Skin epidermis (tissue), 12 donors: ENCODE measurements around the gene RAB6B.

Experiments
- H3K27ac ChIP-seq, 21 experiments: fragments of 200-600 bp; sonication (generic) in 11 of 21; one replicate each; pipeline ENCODE4 v1.5.0; 2020; ENCODE audit warnings: mild to moderate bottlenecking in 3 of 21, inconsistent platforms in 2 of 21, moderate library complexity in 2 of 21
- H3K4me3 ChIP-seq, 7 experiments: fragments of 200-600 bp; sonication (generic) in 2 of 7; one replicate each; pipeline ENCODE4 v1.5.0; 2020; ENCODE audit warnings: inconsistent platforms in 2 of 7, mild to moderate bottlenecking in 2 of 7, moderate library complexity in 1 of 7

RAB6B gene

GRCh38 chr3:133932009-133932408 lies 36.3 kb upstream of the RAB6B start:
- H3K4me3 ChIP-seq, result no peak overlapping the region

GRCh38 chr3:133931084-133931483 lies 35.4 kb upstream of the RAB6B start:
- Histone ChIP-seq H3K4me3 (no peak overlapping the region), H3K27ac (no peak overlapping the region)

More at GRCh38 chr3:133932009-133932408, 36.3 kb upstream of the RAB6B start:
- H3K27ac ChIP-seq, result no peak overlapping the region

DNA sequence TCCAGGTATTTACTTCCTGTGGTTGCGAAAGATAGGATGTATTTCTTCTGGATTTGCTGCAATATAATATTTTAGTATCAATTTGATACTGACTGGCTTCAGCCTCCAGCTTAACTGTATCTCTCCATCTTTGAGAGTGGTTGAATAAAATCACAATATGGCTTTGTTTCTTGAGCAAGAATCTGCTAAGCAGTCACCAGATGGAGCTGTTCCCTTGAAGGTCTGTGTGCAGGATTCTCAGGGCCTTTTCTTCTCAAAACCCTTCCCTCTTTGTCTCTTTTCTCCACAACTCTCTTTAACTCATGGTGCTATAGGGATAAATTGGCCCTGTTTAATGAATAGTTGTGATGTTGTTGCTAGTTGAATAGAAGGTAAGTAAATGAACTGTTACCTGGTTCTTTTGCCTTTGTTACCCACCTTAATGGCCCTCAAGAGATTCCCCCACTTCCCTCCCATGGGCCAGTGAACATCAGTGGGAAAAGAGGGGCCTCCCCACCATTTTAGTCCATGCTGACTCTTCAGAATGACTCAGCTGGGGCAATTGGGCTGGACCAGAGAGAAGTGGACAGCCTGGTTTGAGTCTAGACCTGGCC lies 34.8 kb upstream of the RAB6B start:
- Histone ChIP-seq H3K4me3 (no peak overlapping the region), H3K27ac (no peak overlapping the region)

GRCh38 chr3:133928903-133929607 lies 33.4 kb upstream of the RAB6B start:
- Histone ChIP-seq H3K4me3 (no peak overlapping the region), H3K27ac (no peak overlapping the region)

GRCh38 chr3:133928136-133928893 lies 32.6 kb upstream of the RAB6B start:
- peak overlapping the region in 3 of 7 experiments; percentile 32 to 50 (median 35) for H3K4me3 ChIP-seq
- no peak overlapping the region for H3K27ac ChIP-seq

DNA sequence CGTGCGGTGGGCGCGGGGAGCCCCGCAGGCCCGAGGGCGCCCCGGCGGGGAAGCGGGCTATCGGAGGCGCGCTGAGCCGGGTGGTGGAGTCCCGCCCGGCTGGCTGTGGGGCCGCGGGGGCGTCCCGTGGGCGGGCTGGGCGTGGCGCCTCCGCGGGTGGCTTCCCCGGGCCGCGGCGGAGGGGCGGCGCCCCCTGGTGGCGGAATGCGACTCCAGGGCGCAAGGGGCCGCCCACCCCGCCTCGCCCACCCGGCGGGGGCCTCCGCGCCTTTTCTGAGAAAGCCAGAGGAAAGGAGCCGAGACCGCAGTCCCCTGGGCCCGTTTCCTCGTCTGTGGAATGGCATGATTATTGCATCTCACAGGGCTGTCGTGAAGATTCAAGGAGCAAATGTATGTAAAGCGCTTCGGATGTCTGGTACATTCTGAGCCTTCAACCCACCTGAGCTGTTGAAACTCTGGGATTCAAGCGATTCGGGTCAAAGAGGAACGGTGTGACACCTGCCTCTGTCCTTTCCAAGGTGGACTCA lies 31.9 kb upstream of the RAB6B start:
- Histone ChIP-seq H3K4me3 (peak overlapping the region; percentile 25 to 50 (median 32)), H3K27ac (peak overlapping the region in 2 of 21 experiments; percentile 16 to 26)

DNA sequence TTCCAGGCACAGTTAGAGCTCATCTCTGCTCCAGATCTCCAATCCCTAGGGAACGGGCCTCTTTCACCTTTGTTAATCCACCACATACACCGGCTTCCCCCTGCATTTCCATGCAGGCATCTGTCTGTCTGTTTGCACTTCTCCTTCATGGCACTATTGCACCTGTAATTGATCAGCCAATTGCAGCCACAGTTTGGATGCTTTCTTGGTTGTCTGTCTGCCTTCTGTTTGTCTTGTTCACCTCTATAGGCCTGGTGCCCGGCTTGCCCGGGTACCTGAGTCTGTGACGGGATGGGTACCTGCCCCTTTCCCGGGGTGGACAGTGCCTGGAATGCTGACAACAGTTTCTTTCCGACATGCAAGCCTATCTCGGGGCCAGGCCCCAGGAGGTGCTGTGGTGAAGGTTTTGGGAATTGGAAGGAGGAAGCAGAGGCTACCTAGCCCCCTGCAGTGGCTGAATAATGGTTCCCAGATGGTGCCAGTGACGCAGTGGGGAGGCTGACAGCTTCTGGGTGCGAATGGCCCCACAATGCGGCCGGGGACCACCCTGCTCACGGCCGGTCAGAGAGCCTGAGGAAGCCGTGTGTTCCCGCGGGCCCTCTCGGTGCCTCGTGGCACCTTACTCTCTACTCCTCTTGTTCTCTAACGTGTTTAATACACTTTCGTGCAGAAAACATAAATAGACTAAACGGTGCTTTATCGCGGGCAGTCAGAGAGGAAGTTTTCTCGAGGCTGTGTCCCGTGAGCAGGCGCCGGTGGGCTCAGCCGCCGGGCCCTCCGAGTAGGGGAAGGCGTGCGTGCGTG lies 31.3 kb upstream of the RAB6B start:
- peak overlapping the region; percentile 25 to 50 (median 32) for H3K4me3 ChIP-seq
- peak overlapping the region in 2 of 21 experiments; percentile 16 to 26 for H3K27ac ChIP-seq

GRCh38 chr3:133925960-133926735 lies 30.5 kb upstream of the RAB6B start:
- no peak overlapping the region for H3K4me3 ChIP-seq
- no peak overlapping the region for H3K27ac ChIP-seq

GRCh38 chr3:133924041-133924440 lies 28.4 kb upstream of the RAB6B start:
- Histone ChIP-seq H3K4me3 (no peak overlapping the region), H3K27ac (no peak overlapping the region)

- no peak overlapping the region for H3K27ac ChIP-seq
- H3K4me3 ChIP-seq, result no peak overlapping the region
These were observed 25.9 kb upstream of the RAB6B start for GRCh38 chr3:133921592-133921991.

DNA sequence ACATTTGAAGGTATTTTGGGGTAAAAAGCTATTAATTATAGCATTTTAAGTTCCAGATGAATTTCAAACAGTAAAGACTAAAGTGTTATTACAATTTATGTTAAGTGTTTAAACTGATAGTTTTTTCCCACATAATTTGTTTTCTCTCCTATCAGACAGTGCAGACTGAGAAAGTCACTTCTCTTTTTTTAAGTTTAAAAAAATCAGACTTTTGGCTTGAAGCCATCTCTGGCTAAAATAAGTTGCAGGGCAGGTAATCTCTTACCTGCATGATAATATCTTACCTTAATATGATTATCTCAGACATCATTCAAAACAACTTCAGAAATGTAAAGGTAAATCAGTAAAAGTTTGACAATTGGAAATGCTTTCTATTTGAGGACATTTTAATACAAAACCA lies 21.5 kb upstream of the RAB6B start:
- Histone ChIP-seq H3K27ac (no peak overlapping the region), H3K4me3 (no peak overlapping the region)

- no peak overlapping the region for H3K27ac ChIP-seq
- no peak overlapping the region for H3K4me3 ChIP-seq
These were observed 20.3 kb upstream of the RAB6B start for GRCh38 chr3:133915685-133916658.

DNA sequence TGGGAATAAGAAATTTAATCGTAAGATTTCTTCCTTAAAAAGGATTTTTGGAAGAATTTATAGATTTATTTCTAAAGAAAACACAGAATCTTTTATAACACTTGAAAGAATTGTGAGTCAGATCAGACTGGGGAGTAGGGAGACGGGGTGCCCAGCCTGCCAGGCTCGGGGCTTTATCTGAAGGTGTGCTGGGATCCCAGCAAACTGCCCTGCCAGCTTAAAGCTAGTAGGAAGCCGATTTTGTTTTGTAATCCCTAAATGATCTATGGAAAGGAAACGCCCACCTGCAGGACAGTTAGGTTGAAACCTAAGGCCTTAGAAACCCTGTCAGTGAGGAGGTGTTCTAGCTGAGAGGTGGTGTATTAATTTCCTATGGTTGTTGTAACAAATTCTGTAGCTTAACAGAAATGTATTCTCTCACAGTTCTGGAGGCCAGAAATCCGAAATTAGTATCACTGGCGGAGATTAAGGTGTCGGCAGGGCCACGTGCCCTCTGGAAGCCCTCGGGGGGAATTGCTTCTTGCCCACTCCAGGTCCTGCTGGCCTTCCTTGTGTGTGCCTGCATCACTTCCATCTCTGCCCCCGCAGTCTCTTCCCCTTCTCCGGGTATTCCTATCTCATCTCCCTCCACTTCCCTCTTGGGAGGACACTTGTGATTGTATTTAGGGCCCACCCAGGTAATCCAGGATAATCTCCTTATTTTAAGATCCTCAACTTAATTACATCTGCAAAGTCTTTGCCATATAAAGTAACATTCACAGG lies 19.3 kb upstream of the RAB6B start:
- no peak overlapping the region for H3K4me3 ChIP-seq
- H3K27ac ChIP-seq, result no peak overlapping the region

- H3K27ac ChIP-seq, result no peak overlapping the region
- H3K4me3 ChIP-seq, result no peak overlapping the region
These were observed 14.7 kb upstream of the RAB6B start for GRCh38 chr3:133910422-133910821.

DNA sequence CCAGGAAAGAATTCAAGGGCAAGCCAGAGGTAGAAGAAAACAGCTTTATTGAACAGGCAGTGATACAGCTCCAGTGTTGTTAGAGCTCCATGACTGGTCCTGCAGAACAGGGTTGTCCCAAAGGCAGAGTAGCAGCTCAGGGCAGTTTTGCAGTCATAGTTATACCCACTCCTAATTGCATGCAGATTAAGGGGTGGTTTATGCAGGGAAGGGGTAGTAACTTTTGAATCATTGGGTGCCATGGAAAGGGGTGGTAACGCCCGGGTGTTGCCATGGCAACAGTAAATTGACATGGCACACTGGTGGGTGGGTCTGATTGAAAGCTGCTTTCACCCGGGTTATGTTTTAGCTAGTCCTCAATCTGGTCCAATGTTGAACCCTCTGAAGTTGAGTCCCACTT lies 9.7 kb upstream of the RAB6B start:
- H3K4me3 ChIP-seq, result no peak overlapping the region
- no peak overlapping the region for H3K27ac ChIP-seq

- no peak overlapping the region for H3K27ac ChIP-seq
- no peak overlapping the region for H3K4me3 ChIP-seq
These were observed 6.2 kb upstream of the RAB6B start for GRCh38 chr3:133901847-133902246.

DNA sequence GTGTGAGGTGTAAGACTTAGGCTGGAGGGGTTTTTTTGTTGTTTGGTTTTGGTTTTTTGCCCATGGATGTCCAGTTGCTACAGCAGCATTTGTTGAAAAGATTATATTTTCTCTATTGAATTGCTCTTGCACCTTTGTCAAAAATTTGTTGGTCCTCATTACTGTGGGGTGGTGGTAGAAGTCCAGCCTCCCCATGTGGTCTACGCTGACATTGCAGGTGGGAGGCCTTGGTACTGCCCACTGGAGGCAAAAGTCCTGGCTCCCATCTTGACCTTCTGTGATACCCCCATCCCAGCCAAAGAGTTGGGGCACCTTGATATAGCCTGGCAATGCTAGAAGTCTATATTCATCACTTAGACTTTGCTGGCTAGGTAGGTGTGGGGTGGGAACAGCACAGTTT lies 5.4 kb upstream of the RAB6B start:
- Histone ChIP-seq H3K4me3 (no peak overlapping the region), H3K27ac (no peak overlapping the region)
